HG03460 (cell line): ENCODE data around the gene PDIA2.
"Not testable (repeated sequence)": the region's sequence is repeated elsewhere in the genome, so short reads cannot be mapped to it uniquely, and the experiment has no call there.

Experiments used
- ATAC-seq: cut with Tn5 transposase; IDR thresholded peaks from one replicate; pipeline ENCODE4 v1.9.1; 2021; ENCODE audit not compliant: unreplicated experiment

PDIA2 gene

GRCh38 chr16:324451-325334 lies 41.7 kb downstream of the PDIA2 start:
- ATAC-seq: no peak

DNA sequence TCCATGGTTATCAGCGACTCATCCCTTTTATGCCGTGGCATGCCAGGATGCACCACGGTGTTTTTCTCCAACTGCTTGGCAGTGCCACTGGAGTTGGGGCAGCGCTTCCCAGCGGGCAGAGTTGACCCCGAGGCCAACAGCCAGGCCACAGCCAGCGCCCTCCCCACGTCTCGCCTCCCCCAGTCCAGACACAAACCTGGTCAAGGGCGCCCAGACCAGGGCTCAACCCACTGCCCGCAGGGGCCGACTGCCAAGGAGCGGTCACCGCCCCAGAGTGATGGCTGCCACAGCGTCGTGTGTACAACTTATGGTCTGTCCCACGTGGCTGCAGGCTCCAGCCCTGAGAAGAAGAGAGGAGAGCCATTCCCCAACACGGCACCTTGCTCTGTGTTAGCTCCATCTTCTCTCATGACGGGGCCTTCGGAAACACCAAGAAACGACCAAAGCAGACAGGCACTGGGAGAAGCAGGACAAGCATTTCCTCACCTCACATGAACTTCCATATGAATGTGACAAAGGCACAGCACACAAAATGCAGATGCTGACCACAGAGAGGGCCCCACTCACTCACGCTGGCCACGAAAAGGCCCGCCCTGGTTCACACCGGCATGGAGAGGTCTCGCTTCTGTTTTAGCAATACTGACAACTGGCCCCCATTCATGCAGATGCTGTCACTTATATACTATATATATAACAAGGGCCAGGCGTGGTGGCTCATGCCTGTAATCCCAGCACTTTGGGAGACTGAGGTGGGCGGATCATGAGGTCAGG lies 42.6 kb downstream of the PDIA2 start:
- no peak for ATAC-seq

DNA sequence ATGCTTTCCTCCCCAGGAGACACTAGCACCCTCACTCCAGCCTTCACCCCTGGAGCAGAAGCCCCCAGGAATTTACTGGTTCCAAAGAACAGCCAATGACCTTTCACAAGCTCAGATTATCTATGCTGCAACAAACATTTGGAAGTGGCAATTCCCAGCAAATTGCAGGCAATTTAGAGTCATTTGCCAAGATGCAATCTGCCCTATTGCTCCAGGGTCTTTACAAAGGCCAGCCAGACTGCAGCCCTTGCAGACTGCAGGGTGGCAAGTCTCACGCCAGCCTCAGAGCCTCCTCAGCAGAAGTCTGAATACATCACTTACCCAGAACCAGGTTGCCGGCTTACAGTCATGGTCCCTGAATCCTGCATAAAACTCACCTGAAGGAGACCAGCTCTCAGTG lies 47.8 kb downstream of the PDIA2 start:
- ATAC-seq: no peak

- not testable (repeated sequence) for ATAC-seq
Measured at GRCh38 chr16:331181-331814, 48.3 kb downstream of the PDIA2 start.

GRCh38 chr16:333406-334094 lies 50.6 kb downstream of the PDIA2 start:
- no peak for ATAC-seq

GRCh38 chr16:334164-334832 lies 51.3 kb downstream of the PDIA2 start:
- ATAC-seq: not testable (repeated sequence)

- not testable (repeated sequence) for ATAC-seq
Measured at GRCh38 chr16:334861-335632, 52.1 kb downstream of the PDIA2 start.

DNA sequence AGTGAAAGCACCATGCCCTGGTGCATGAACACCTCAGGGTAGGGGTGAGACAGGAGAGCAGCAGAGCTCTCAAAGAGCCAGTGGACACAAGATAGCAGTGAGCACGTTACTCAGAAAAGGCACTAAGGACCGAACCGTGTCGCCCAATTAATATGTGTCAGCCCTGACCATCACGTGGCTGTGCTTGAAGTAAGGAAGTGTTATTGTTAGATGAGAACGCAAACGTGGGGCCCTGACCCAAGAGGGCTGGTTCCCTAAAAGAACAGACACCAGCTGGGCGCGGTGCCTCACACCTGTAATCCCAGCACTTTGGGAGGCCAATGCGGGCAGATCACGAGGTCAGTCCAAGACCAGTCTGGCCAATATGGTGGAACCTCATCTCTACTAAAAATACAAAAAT lies 53.3 kb downstream of the PDIA2 start:
- ATAC-seq: no peak
